CD4-positive, alpha-beta T cell treated with Interleukin-4 for 1 hour (primary cell): ENCODE data around the gene KCNQ1OT1.

ENCODE experiments used
- DNase-seq, 2 donors: peaks; one replicate each; pipeline ENCODE4 v3.0.0-alpha.2; 2020 to 2022

KCNQ1OT1 gene

DNA sequence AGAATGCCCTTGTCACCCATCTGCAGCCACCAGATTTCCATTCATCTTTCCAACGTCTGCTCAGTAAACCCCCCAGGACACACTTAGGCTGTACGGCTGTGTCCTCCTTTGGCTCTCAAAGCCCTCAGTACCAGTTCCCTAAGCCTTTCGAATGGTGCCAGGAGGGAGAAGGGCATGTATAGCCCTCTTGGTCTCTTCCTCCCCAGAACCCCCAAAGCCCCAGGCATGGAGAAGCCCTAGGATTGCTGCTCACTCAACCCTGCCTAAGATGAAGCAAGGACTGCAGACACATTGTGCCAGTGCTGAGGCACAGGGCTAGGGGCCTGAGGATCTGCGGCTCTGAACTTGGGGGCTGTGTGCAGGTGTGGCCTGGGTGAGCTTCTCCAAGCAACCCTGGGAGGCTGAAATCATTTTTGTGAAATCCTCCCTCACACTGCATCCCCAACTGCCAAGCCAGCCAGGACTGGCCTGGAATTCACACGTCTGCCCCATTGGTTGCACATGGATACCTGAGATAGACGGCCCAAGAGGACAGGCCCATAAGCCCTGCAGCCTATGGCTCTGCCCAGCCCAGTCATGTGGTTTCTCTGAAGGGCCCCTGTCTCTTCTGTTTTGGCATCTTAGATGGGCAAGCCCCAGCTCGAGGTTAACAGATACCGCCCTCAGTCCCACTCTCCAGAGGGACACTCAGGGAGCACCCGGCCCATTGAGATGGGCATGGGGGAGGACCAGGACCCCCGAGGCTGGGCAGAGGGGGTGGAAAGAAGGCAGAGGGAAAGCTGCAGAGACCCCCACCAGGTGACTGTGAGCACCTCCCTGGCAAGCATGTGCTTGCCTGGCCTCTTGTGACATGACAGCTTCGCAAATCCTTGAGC, 34.0 kb downstream of the KCNQ1OT1 start:
- no peak for DNase-seq

DNA sequence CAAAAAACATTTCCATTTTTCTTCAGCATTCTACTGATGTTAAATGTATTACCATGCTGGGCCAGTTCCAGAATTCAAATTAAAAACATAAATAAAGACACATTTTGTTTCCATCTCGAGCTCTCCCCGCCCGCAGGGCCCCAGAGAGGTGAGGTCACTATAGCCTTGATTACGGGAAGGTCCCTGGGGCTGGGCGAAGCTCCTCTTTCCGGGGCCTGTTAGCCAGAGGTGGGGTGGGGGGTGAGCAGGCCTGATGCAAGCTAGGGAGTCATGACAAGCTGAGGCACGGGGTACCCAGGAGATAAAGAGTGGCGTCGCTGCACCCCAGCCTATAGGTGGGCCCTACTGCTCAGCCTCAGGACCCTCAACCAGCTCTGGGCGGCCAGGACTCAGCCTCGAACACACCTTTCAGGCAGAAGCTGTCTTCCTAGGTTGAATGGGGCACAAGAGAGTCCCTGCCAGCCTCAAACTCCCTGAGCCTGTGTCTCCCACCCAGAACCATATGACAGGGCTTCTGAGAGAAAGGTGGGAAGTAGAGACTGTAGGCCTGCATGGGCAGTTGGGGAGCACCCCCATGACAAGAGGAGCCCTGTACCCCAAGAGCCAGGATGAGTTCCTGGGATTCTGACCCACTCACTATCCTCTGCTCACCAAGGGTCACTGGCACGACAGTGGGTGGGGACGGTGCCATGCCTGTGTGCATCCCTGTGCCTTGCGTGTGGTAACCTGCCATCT, 34.8 kb downstream of the KCNQ1OT1 start:
- DNase-seq = no peak

DNA sequence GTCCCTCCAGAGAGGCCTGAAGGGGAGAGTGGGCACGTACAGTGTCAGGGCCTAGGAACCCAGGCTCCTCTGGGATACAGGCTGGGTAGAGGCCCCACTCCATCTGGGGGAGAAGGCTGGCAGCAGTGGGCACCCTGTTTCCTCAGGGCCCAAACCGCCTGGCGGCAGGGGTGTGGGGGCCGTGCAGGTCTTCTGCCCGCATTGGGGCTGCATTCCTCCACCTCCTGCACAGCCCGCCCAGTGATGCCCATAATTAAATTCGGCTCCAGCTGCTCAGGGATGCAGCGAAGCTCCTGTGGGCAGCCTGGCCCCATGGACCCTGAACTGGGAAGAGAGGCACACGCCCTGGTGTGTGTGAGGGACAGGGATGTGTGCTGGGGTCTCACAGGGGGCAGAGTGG, 35.4 kb downstream of the KCNQ1OT1 start:
- DNase-seq = no peak

DNA sequence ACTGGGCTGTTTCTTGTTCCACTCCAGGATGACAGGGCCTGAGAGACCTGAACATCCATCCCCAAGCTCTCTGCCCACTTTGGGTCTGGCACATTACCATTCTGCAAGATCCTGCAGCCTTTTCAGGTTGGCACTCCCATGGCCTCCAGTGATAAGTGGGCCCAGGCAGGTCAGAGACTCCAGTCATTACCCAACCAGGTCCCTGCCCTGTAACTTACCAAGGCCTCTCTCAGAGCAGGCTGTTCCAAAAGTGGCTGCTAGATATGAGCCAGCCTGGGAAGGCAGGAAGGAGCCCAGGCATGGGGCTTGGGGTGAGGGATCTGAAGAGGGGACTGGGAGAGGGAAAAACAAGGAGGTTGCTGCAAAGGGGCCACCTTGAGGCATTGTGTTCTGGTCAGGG, 35.9 kb downstream of the KCNQ1OT1 start:
- no peak for DNase-seq

DNA sequence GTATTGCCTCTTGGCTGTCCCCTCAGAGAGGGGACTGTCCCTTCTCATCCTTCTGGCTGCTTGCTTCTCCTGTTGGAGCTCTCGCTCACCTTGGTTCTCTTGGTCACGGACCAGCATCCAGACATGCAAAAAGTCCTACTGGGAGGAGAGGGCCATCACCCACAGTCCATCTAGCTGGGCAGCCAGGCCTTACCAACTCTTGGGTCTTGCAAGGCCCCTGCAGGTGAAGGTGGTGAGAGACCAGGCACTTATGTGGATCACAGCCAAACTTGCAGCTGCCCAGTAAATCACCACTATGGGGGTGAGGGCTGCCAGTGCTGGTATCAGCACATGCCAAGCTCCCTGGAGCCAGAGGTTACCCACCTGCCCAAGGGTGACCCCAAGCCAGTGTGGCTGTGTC, 36.3 kb downstream of the KCNQ1OT1 start:
- DNase-seq = no peak

DNA sequence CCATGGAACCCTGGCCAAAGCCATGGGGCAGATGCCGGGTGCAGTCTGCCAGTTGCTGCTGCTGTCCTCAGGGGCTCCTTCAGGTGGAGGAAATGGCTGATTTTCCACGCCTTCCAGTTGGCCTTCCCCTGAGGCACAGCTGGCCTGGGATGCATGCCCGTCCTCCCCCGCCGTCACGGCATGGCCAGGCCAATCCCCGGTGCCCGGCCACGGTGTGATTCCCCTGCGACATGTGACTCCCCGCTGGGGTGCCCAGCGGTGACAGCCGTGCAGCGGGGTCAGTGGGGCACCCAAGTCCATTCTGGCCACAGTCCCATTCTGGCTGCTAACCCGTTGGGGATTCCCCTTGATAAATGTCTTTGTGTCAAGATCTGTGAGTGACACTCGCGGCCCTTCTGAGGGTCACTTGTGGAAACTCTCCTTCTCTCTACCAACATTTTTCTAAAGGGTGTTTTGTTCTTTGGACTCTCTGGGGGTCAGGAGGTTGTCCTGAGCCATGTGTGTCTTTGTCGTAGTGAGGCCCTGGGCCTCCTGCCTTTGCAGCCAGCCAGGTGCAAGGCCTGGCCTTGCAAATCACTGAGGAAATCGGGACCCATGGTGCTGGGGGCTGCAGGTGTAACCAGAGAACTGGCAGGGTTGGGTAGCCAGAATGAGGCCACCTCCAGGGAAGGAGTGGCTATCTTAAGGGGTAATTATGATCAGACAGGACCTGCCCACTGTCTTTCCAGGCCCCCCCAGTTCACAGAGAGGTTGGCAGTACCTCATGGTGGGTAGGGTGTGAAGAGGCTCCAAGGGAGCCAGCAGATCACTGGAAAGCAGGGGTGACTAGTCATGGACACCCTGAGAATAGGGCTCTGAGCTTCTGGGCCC, 37.1 kb downstream of the KCNQ1OT1 start:
- DNase-seq = no peak

DNA sequence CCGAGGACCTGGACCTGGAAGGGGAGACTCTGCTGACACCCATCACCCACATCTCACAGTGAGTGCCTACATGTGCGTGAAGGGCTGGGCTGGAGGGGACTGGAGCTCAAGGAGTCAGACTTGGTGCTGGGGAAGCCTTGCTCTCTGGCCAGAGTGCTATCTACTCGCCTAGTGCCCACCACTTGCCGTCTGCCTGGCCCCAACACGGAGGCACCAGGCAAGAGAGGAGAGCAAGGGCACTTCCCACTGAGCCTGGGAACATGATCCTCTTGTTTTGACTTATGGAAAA, 37.8 kb downstream of the KCNQ1OT1 start:
- no peak for DNase-seq

DNA sequence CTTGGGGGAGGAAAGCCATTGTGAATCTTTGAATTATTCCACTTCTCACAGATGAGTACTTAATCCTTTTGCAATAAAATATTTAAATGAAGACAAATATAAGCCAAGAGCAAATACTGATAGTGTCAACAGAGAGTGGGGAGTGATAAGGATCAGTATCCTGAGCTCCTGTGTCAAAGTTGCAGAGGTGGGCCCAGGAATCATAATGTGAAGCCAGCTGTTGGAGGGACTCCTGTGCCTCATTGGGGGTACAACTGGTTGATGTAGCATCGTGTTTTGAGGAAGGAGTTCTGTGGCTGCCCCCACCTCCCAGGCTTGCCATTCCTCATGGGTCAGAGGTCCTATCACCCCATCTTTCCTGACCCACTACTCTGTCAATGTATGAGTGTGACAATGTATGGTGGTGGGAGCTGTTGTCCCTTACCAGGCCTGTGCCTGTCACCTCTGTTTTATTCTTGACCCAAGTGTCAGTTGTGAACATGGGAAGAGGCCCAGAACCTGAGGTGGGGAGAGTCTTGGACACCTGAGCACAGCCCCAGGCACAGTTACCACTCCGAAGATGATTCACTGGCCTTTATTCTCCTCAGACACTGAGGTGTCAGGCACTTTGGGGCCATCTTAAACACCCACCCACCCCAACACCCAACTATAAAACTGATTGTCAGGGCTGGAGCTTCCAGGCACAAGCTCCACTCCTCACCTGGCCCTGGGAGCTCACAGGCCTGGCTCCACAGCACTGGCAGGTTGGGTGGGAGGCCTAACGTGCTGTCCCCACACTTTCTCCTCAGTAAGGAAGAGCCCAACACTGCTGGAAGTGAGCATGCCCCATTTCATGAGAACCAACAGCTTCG, 38.4 kb downstream of the KCNQ1OT1 start:
- no peak for DNase-seq

DNA sequence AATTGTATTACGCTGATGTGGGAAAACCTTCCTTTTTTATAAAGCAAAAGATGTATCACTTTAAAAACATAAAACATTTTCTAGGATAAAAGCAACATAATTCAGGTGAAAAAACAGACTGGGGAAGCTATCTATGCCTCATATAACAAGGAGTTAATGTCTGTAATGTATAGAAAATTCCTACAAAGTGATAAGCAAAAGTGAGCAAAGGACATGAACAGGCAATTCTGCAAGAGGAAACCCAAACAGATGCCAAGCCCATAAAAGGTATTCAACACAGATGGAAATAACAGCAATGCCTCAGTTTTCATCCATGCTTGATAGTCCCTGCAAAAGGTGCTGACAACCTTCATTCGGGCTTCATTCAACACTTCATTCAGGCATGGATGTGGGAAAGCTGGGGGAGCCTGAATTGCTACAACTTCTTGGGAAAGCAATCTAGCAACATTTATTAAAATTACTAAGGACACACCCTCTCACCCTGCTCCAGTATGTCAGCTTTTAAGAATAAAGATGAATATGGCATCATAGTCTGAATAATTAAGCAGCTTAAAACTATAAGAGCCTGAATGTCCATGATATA, 39.3 kb downstream of the KCNQ1OT1 start:
- DNase-seq = no peak

DNA sequence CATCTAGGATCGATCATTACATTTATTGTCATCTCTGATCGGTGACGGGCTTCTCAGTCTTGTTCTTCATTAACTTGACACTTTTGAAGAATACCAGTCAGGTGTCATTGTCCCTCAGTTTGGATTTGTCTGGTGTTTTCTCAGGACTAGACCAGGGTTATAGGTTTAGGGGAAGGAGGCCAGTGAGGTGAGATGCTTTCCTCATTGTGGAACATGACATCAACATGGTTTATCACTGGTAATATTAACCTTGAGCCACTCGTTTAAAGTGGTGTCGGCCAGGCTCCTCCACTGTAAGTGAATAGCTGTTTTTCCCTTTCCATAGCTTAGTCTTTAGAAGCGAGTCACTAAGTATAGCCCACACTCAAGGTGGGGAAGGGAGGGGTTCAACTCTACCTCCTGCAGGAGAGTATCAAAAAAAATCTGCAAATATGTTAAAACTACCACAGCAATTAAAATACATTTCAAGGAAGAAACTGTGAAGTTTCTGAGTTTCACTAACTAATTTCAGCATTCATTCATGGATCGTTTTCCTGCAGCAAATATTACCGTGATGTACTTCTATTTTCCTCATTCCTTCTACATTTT, 42.0 kb downstream of the KCNQ1OT1 start:
- DNase-seq = no peak

DNA sequence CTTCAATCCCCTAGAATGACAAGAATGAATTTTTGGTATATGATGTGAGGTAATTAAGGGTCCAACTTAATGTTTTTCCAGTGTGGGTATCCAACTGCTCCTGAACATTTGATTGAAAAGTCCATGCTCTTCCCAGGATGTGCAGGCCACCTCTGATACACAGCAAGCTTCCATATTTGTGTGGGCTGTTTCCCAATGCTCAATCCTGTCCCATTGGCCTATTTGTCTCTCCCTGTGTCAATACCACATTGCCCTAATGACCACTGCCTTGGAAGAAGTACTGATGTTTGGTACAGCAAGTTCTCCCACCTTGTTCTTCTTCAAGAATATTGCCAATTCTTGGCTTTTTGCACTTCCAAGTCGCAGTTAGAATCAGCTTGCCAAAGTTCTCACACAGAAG, 42.9 kb downstream of the KCNQ1OT1 start:
- no peak for DNase-seq

DNA sequence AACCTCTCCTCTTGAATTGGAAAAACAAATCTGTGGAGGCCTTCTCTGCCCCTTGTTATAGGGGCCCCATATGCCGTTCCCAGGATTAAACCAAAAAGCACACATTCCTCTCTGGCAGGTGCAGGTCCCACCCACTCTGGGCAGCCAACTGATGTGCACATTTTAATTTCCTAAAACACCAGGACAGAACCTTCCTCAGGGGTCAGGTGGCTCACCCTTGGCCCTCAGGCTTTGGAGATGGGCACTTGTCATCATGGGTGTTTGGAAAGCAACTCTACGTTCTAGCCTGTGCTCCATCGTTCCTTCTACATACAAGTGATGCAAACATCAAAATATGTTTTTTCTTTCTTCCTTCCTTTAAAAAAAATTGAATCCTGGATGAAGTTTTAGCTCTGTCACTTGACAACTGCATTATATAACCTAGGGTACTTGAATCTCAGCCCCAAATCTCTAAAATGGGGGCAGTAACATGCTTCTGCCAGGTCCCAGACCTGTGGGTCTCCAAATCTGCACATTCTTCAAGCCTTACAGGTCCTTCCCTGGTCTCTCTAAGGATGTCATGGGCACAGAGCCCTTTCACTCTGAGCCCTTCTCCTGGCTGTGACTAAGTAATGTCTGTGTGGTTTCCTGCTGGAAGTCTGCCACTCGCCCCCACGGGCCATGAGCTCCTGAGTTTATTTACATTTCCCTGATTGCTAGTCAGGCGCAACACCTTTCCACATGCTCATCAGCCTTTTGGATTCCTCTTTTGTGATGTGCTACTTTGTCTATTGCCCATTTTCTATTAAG, 43.8 kb downstream of the KCNQ1OT1 start:
- DNase-seq = no peak

DNA sequence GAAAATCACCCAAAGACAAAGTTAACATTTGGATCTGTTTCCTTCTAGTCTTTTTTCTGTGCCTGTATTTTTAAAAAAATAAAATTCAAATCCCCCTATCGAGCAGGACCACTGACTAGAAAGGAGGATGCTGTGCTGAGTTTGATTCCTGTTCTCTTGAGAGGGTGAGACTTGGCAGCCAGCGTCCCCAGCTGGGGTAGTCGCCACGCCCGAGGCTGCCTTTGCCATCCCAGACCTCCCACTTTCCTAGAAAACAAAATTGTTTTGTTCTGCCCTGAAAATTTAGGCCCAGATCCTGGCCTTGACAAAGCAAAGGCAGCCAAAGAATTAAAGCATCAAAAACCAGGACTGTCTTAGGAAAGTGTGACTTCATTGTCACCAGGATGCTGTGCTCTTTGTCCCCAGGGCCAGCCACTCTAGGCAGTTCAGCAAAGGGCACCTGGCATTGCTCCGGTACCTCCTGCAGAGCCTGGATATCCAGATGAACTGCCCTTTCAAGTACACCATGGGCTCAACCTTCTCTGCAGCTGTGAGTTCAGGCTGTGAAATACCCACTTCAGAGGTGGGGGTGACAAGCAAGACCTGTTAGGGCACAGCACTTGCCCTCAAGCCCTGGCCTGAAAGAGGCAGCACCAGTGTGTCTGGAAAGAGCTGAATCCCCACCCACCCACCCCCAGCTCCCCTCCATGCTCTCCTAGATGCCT, 44.6 kb downstream of the KCNQ1OT1 start:
- DNase-seq = no peak

DNA sequence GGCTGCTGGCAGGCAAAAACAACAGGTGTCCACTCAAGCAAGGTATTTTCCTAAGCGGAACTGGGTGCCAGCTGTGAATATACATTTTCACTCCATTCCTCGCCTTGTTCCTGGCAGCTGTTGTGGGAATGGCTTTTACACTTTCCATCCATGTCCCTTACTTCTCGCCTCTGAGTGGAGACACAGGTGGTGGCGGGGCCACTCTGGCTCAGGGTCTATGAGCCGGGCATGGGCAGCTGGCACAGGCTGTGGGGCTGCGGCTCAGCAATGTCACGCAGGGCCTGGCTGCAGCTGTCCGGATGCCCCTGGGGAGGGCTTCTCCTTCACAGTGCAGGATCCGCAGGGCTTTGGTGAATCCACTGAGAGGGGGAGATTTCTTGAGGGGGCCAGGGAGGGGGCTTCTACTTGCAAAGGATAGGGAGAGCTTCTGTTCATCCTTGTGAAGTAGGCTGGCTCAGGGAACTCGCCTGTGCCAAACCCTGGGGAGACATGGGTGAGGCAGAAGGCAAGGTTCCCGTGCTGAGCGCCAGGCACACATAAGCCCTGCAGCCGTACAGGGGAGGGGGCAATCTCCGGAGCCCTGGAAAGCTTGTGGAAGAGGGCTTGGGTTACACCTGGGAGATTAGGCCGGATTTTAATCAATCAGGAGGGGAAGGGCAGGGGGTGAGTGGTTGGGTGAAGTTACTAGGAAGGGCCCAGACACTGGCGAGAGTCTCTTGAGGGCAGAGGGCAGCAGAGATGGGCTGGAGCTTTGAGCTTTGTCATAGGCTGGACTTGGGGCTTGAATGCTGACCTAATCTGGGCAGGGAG, 45.7 kb downstream of the KCNQ1OT1 start:
- DNase-seq = no peak

DNA sequence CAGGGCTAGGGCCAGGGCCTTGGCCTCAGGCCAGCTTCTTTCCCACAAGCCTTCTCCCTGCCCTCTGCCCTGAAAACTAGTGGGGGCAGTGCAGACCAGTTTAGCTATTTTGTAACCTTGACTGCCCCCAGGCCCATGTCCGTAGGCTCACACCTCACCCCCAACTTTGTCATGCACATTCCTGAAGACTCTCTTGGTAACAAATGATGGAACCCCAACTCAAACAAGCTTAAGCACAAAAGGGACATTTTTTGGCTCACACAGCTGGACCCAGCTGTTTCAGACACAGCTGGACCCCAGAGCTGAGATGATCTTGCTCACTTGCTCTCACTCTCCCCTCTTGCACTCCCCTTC, 46.6 kb downstream of the KCNQ1OT1 start:
- no peak for DNase-seq

DNA sequence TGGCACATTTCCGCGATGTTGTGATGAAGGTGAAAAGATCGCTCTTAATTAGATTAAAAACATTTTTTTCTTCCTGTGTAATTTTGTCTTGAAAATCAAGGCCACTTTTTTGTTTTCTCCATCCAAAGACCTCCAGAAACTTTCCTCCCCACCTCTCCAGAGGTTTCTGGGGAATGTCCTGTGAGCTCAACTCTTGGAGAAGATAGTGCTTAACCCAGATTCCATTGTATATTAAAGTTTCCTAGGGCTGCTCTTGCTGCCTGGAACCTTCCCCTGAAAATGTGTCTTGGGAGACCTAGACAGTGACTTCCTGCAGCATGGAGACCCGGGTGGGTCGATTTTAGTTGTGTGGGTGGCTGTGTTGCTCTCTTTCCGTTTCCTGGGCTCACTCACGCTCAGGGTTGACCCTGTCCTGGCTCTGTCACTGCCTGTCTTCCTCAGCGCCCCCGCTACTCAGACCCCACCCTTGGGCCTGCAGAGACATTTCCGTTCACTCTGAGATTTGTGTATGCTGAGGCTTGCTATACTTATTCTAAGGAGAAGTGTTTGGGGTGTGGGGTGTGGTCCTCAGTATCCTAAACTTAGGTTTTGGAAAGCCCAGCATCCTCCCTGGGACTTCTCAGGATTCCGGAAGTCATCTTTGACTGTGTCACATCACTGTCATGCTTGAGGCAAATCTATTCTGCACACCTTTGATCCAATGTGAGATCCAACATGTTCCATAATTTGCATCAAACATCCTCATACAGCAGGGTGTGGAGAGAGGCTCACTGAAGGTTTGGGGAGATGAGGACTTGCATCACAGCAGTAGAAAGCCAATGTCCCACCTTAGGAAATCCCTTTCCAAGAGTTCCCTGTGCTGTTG, 47.2 kb downstream of the KCNQ1OT1 start:
- DNase-seq = no peak

DNA sequence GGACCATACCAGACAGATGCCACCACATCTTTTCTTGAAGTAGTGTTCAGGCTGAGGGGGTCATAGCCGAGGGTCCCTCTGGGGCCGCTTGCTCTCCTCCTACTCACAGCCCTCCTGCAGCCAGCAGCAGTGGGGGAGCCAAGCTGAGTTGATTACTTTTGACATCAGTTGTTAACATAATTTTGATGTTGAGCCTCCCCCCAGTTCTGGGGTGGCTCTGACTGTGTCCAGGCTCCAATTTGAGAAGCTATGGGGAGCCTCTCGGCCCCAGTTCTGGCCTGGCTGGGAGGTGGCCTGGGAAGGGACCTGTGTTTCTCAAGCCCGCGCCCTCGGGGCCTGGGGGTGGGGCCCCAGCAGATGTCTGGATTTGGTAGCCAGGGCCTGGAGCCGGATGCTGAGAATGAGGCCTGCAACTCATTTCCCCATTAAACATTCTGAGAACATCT, 47.9 kb downstream of the KCNQ1OT1 start:
- no peak for DNase-seq

DNA sequence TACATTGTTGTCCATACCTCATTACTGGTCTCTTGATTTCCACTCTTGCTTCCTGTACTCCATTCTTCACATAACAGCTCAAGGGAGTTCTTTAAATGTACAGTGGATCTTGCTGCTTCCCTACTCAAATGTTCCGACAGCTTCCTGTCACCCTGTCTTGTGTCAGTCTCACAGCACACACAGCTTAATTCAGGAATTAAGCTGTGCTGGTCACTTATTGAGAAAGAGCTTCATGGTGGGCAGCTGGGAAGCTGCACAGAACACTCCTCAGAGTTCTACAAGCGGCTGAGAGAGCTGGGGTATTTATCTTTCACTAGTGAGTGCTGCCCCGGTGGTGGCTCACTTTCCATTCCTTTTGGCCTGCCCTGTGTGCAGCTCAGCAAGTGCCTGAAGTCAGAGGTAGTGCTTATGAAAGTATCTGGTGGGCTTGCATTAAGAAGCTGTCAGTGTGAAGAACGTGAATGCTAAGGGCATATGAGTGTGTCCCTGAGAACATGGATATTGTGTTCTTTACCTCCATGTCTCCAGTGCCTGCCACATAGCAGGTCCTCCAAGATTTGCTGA, 48.7 kb downstream of the KCNQ1OT1 start:
- DNase-seq = no peak
